PC-9 (cell line): Measurements from ENCODE around the gene CPAMD8.

ENCODE experiments used
- CTCF ChIP-seq: fragments of 200-600 bp; sonication (generic); conservative IDR thresholded peaks from 2 replicates; pipeline ENCODE4 v1.6.1; 2017; ENCODE audit warnings: mixed run types, antibody characterized with exemption, mild to moderate bottlenecking, moderate library complexity
- EZH2 ChIP-seq: fragments of 200-600 bp; sonication (generic); IDR thresholded peaks from 2 replicates; pipeline ENCODE4 v1.8.0; 2017; ENCODE audit warnings: antibody characterized with exemption, low read depth

- TF ChIP-seq CTCF (no peak), EZH2 (no peak)
Observed at GRCh38 chr19:16940626-16941025, 86.0 kb downstream of the CPAMD8 start.
